Spleen (tissue), 11 donors: ENCODE results near the gene BCL11B. TPM values are rescaled to one million over a fixed set of nuclear protein-coding genes. Genes with fewer than 3 reads are reported as not detected.

Experiments used
- DNase-seq: peaks from one replicate; pipeline ENCODE4 v3.0.0-alpha.2; 2020
- H3K27ac ChIP-seq, 8 donors: fragments of 200-600 bp; sonication (generic) in 7 of 8; 1 replicate in 4 of 8; 2 replicates in 4 of 8; pipeline versions ENCODE4 v1.5.0 to v1.8.0; 2016 to 2021; ENCODE audit warnings: inconsistent platforms in 4 of 8, mild to moderate bottlenecking in 4 of 8, moderate library complexity in 1 of 8
- H3K27me3 ChIP-seq, 7 donors: fragments of 200-600 bp; sonication (generic) in 6 of 7; replicated peaks in 1 of 7; 1 replicate in 4 of 7; 2 replicates in 3 of 7; pipeline versions ENCODE4 v1.5.0 to v1.8.0; 2016 to 2021; ENCODE audit warnings: inconsistent platforms in 3 of 7, mild to moderate bottlenecking in 1 of 7
- H3K36me3 ChIP-seq, 6 donors: fragments of 200-600 bp; sonication (generic) in 5 of 6; 1 replicate in 4 of 6; 2 replicates in 2 of 6; pipeline versions ENCODE4 v1.5.0 to v1.8.0; 2016 to 2021; ENCODE audit warnings: inconsistent platforms in 2 of 6
- H3K4me1 ChIP-seq, 6 donors: fragments of 200-600 bp; sonication (generic) in 5 of 6; 1 replicate in 3 of 6; 2 replicates in 3 of 6; pipeline versions ENCODE4 v1.5.0 to v1.8.0; 2016 to 2021; ENCODE audit warnings: inconsistent platforms in 3 of 6
- H3K4me3 ChIP-seq, 8 donors: fragments of 200-600 bp; sonication (generic) in 7 of 8; 1 replicate in 4 of 8; 2 replicates in 4 of 8; pipeline versions ENCODE4 v1.5.0 to v1.8.0; 2016 to 2021; ENCODE audit warnings: inconsistent platforms in 4 of 8, mild to moderate bottlenecking in 4 of 8, moderate library complexity in 2 of 8
- H3K9me3 ChIP-seq, 8 donors: fragments of 200-600 bp; sonication (generic) in 7 of 8; 1 replicate in 4 of 8; 2 replicates in 4 of 8; pipeline versions ENCODE4 v1.5.0 to v1.8.0; 2016 to 2021; ENCODE audit warnings: inconsistent platforms in 4 of 8
- POLR2A ChIP-seq, 3 donors: fragments of 450-650 bp; IDR thresholded peaks; one replicate each; pipeline ENCODE4 v1.5.1; 2017; ENCODE audit warnings: antibody characterized with exemption in 3 of 3, mild to moderate bottlenecking in 1 of 3
- POLR2AphosphoS5 ChIP-seq, 3 donors: sonication (generic); formaldehyde crosslinking; IDR thresholded peaks; one replicate each; pipeline ENCODE4 v1.5.1; 2017; ENCODE audit warnings: antibody characterized with exemption in 3 of 3
- WGBS, 5 donors: extraction: QIAGEN DNeasy Blood & Tissue Kit in 3 of 5; methylation state at CpG; one replicate each; pipeline versions ENCODE4 v1.1.5 to v1.1.7; 2013 to 2018; 5-methylcytosine and 5-hydroxymethylcytosine counted together
- intact Hi-C: fragments of 100-400 bp; cut with DNase I; formaldehyde crosslinking; loops from one replicate; pipeline ENCODE4 v1.15.0; 2023; ENCODE audit warnings: low total_unique reads
- polyA plus RNA-seq, 3 donors: library from polyadenylated mRNA; stranded (reverse); fragments of 200-250 nt; gene quantifications; one replicate each; pipeline ENCODE4 v1.2.1, GENCODE V29; 2013
- total RNA-seq, 7 donors: library from RNA; depleted of rRNA in 3 of 7; stranded (reverse); fragments of >200 nt in 3 of 7; fragmentation: NEBNext Ultra II Directional in 4 of 7; extraction: Animal tissue kit (Norgen Biotek cat#: 25700) in 4 of 7; gene quantifications; one replicate each; pipeline versions ENCODE4 v1.1.0 to v1.2.1, GENCODE V29; 2016 to 2021
- TF ChIP-seq, protein P1 (sequence below), 11 experiments: fragments of 200-600 bp in 7 of 11; fragments of 450-650 bp in 4 of 11; sonication (generic) in 4 of 11; IDR thresholded peaks in 8 of 11; conservative IDR thresholded peaks in 3 of 11; 1 replicate in 7 of 11; 2 replicates in 4 of 11; pipeline versions ENCODE4 v1.4.0 to v1.8.0; 2016 to 2021; ENCODE audit warnings: antibody characterized with exemption in 11 of 11, inconsistent platforms in 4 of 11, mild to moderate bottlenecking in 1 of 11
- donor health status: healthy with polysubstance abuse.
- donor health status: DM: no; HTN: no; CAD: no; lungs with moderate emphysema.
- donor health status: DM: no; HTN: no; CAD: no.
- donor health status: Bipolar disorder and iron deficiency.
- donor health status: healthy.
- donor health status: DM: no; HTN: no; CAD: no.
- donor health status: DM: yes; HTN: yes; CAD: no.

Gene BCL11B
- total and polyA plus RNA-seq, 10 donors, result 0.74 to 21.1 (median 11.4) TPM

DNA sequence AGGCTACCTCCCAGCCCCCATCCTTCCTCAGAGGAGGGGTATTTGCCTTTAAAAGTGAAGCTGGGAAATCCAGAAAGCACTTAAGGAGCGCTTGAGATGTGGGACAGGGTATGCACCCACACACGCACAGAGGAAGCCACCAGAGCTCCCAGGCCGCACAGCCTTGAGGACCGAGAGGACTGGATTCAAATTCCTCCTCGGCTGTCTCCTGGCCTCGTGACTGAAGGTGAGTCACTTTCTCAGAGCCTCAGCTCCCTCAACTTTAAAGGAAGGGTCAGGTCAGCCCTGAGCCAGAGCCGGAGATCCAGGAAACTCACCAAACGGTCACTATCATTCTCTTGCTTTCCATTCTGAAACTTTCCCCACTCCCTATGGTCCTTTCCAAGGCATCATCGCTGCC, 37.6 kb downstream of the BCL11B start:
- Histone ChIP-seq H3K36me3 (no peaks in the 10 kb centered on the region), H3K9me3 (peaks cover 0 to 37% (median 17%) of the 10 kb centered on the region in 8 donors), H3K27ac (peak overlapping the region in 5 of 8 donors; percentile 26 to 86 (median 66)), H3K27me3 (peaks cover 0 to 90% (median 15%) of the 10 kb centered on the region in 7 donors), H3K4me1 (peaks cover 0 to 98% (median 29%) of the 10 kb centered on the region in 6 donors), H3K4me3 (peak overlapping the region in 1 of 8 donors; percentile 14)
- 48 to 56% (median 55%) methylated on average over 7 to 9 of the region's 9 CpGs for WGBS, 5 donors
- intact Hi-C loops, result no loop called here
- no peak for TF ChIP-seq POLR2A (IDR thresholded peaks at IDR 0.05)
- TF ChIP-seq, protein P1, sequence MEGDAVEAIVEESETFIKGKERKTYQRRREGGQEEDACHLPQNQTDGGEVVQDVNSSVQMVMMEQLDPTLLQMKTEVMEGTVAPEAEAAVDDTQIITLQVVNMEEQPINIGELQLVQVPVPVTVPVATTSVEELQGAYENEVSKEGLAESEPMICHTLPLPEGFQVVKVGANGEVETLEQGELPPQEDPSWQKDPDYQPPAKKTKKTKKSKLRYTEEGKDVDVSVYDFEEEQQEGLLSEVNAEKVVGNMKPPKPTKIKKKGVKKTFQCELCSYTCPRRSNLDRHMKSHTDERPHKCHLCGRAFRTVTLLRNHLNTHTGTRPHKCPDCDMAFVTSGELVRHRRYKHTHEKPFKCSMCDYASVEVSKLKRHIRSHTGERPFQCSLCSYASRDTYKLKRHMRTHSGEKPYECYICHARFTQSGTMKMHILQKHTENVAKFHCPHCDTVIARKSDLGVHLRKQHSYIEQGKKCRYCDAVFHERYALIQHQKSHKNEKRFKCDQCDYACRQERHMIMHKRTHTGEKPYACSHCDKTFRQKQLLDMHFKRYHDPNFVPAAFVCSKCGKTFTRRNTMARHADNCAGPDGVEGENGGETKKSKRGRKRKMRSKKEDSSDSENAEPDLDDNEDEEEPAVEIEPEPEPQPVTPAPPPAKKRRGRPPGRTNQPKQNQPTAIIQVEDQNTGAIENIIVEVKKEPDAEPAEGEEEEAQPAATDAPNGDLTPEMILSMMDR (IDR thresholded peaks at IDR 0.05 in 8 of 11, conservative IDR thresholded peaks at IDR 0.05 in 3 of 11), result no peak
- no peak for TF ChIP-seq POLR2AphosphoS5 (IDR thresholded peaks at IDR 0.05)
- peak; percentile 39 for DNase-seq

GRCh38 chr14:99233222-99234035, 38.6 kb downstream of the BCL11B start:
- 56 to 68% (median 65%) methylated on average over 11 to 17 of the region's 17 CpGs for WGBS, 5 donors
- Histone ChIP-seq H3K27me3 (peaks cover 0 to 89% (median 15%) of the 10 kb centered on the region in 7 donors), H3K27ac (peak overlapping the region in 5 of 8 donors; percentile 26 to 86 (median 66))

DNA sequence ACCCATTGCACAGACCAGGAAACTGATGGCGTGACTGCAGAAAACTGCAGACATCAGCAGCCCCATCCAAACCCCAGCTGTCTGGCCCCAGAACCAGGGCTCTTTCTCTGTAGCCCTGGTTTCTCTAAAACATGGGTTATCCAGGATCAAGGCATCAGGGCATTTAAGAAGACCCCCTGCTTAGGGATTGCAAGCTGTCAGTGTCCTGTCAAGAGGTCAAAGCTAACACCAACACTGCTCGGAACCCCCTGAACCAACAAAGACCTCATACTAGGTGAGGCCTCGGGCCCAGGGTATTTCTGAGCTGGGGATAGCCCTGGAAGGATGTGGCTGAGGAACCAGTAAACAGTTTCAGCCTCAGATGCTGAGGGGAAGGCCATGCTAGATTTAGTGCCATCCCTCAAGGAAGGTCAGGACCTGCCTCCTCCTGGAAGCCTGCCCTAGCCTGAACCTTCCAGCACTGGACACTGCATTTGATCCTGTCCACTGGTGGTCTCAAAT, 39.2 kb downstream of the BCL11B start:
- H3K27ac ChIP-seq, result peak overlapping the region in 6 of 8 donors; percentile 34 to 86 (median 64)
- intact Hi-C loops, result no loop called here
- H3K27me3 ChIP-seq, result peaks cover 0 to 83% (median 15%) of the 10 kb centered on the region in 7 donors
- TF ChIP-seq POLR2AphosphoS5 (IDR thresholded peaks at IDR 0.05) (no peak), POLR2A (IDR thresholded peaks at IDR 0.05) (no peak)
- TF ChIP-seq, protein P1 (IDR thresholded peaks at IDR 0.05 in 8 of 11, conservative IDR thresholded peaks at IDR 0.05 in 3 of 11), result no peak
- no peak overlapping the region for H3K4me3 ChIP-seq
- peaks cover 0 to 37% (median 17%) of the 10 kb centered on the region in 8 donors for H3K9me3 ChIP-seq
- H3K36me3 ChIP-seq, result no peaks in the 10 kb centered on the region
- DNase-seq, result peak; percentile 23
- H3K4me1 ChIP-seq, result peaks cover 0 to 98% (median 27%) of the 10 kb centered on the region in 6 donors
- 60 to 75% (median 63%) methylated on average over 2 to 3 of the region's 3 CpGs for WGBS, 5 donors

More at GRCh38 chr14:99233222-99234035, 38.6 kb downstream of the BCL11B start:
- Histone ChIP-seq H3K36me3 (no peaks in the 10 kb centered on the region), H3K4me3 (peak overlapping the region in 1 of 8 donors; percentile 14), H3K9me3 (peaks cover 0 to 37% (median 17%) of the 10 kb centered on the region in 8 donors), H3K4me1 (peaks cover 0 to 98% (median 30%) of the 10 kb centered on the region in 6 donors)
- intact Hi-C loops, result no loop called here
- peak; percentile 65 for DNase-seq
- TF ChIP-seq POLR2A (IDR thresholded peaks at IDR 0.05) (no peak), POLR2AphosphoS5 (IDR thresholded peaks at IDR 0.05) (no peak)
- TF ChIP-seq, protein P1 (IDR thresholded peaks at IDR 0.05 in 8 of 11, conservative IDR thresholded peaks at IDR 0.05 in 3 of 11), result no peak
